Measurements from ENCODE around the gene LHFPL4. TPM values are rescaled to one million over a fixed set of nuclear protein-coding genes. Genes with fewer than 3 reads are reported as not detected.

Gene LHFPL4
- total and polyA plus RNA-seq, 2 of the 8 experiments (the other 6 are each of a cell fraction or from before 2014, with no cell fraction given): 5.0 to 16.9 TPM

DNA sequence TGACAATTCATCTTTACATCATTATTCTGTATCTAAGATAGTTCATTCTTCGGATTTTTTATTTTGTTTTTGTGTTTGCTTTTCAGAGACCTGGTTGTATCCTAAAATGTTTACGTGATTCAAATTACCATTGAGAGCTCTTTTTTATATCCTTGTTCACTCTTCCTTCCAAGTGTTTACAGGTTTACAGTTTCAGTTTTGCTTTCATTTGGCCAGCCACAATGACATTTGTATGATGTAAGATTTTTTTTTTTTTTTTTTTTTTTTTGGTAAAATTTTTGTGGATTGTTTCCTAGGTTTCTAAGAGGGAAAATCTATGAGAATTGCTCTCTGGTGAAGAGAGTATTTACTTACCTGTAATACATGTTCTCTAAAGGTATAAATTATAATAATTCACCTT lies 101.2 kb downstream of the LHFPL4 start:
- Histone ChIP-seq H3K79me1 (ENCODE audit: low read depth, low read length) (peaks cover 4% of the 10 kb centered on the region; the same call in 1 of the 2 replicates), H3K4ac (replicated peaks; ENCODE audit: insufficient read length, low read depth, low read length) (no peak overlapping the region), H2BK20ac (ENCODE audit: low read length) (no peak overlapping the region), H2AK5ac (ENCODE audit: low read depth, low read length) (no peak overlapping the region), H3K9ac (replicated peaks in 1 of 4; ENCODE audit: extremely low read depth in 1 of 4, low read depth in 3 of 4, low read length in 3 of 4) (no peak overlapping the region), H3K27me3 (replicated peaks in 1 of 4; ENCODE audit: control insufficient read depth in 3 of 4, extremely low read depth in 1 of 4, insufficient read depth in 3 of 4, low read length in 3 of 4) (no peaks in the 10 kb centered on the region), H2BK120ac (replicated peaks; ENCODE audit: low read depth, low read length) (no peak overlapping the region), H4K91ac (replicated peaks; ENCODE audit: insufficient read length, low read length) (no peak overlapping the region), H3K4me2 (ENCODE audit: insufficient read depth in 1 of 2, low read depth in 2 of 2, low read length in 2 of 2) (no peak overlapping the region), H3K36me3 (ENCODE audit: control insufficient read depth in 2 of 4, insufficient read depth in 4 of 4, low read length in 3 of 4) (peaks cover 35 to 92% (median 73%) of the 10 kb centered on the region in 4 experiments), H3K4me3 (ENCODE audit: extremely low read depth in 1 of 4, insufficient read depth in 2 of 4, low read depth in 3 of 4, low read length in 4 of 4) (no peak overlapping the region), H3K79me2 (ENCODE audit: control insufficient read depth in 1 of 2, insufficient read depth in 2 of 2, low read length in 2 of 2) (peaks cover 0 to 10% of the 10 kb centered on the region in 2 experiments; a peak in 1 of 4 replicates), H3K4me1 (replicated peaks in 1 of 4; ENCODE audit: control insufficient read depth in 3 of 4, insufficient read depth in 4 of 4, low read length in 3 of 4) (no peaks in the 10 kb centered on the region), H3K18ac (ENCODE audit: extremely low read depth, low read length) (no peak overlapping the region), H4K20me1 (replicated peaks in 1 of 2; ENCODE audit: control insufficient read depth in 1 of 2, insufficient read depth in 2 of 2, low read length in 2 of 2) (peaks cover 2 to 5% of the 10 kb centered on the region in 2 experiments), H4K5ac (ENCODE audit: insufficient read length, low read depth, low read length) (no peak overlapping the region), H4K8ac (ENCODE audit: extremely low read depth, insufficient read depth, low read length) (no peak overlapping the region), H2BK12ac (ENCODE audit: low read depth, low read length) (no peak overlapping the region), H3K14ac (ENCODE audit: insufficient read length) (no peak overlapping the region), H3K23ac (ENCODE audit: insufficient read length) (no peak overlapping the region), H2BK15ac (ENCODE audit: low read length) (no peak overlapping the region), H3K9me3 (ENCODE audit: insufficient read depth in 2 of 2, low read depth in 1 of 2, low read length in 1 of 2) (no peaks in the 10 kb centered on the region), H3K56ac (replicated peaks; ENCODE audit: insufficient read length, low read depth, low read length) (no peak overlapping the region), H2AFZ (ENCODE audit: low read length) (no peak overlapping the region), H2BK5ac (ENCODE audit: low read depth, low read length) (no peak overlapping the region), H3K27ac (ENCODE audit: low read depth, low read length) (no peak overlapping the region), H3K23me2 (ENCODE audit: low read depth, low read length) (no peaks in the 10 kb centered on the region)
- CTCF ChIA-PET (ENCODE audit: partially characterized antibody): interaction anchor here (1.0 to 1.1 kb wide), 2 partner anchors 11 to 13 kb away, joined by 3 read pairs; no protein-coding TSS in a partner anchor
- POLR2A ChIA-PET (ENCODE audit: partially characterized antibody): interaction anchor here (1.3 to 2.4 kb wide), 3 partner anchors 15 to 69 kb away, joined by 3 to 9 read pairs (median 3); no protein-coding TSS in a partner anchor
- TF ChIP-seq EP300 (IDR thresholded peaks at IDR 0.05; ENCODE audit: borderline replicate concordance in 1 of 2, low read depth in 2 of 2, low read length in 2 of 2) (no peak), ASH2L (IDR thresholded peaks at IDR 0.05; ENCODE audit: low read length) (no peak), CBX5 (IDR thresholded peaks at IDR 0.05; ENCODE audit: low read depth, low read length) (no peak)
- DNase-seq (ENCODE audit: low read depth in 1 of 2, low spot score in 2 of 2) (no peak), FAIRE-seq (no peak)
- WGBS, 2 experiments (ENCODE audit: extremely low coverage in 1 of 2, insufficient coverage in 1 of 2, insufficient read length in 1 of 2, insufficient replicate concordance in 2 of 2, low coverage in 1 of 2, low lambda C conversion rate in 2 of 2, missing lambda C conversion rate in 1 of 2): 97% methylated on average over 2 of the region's 2 CpGs; no CpG with 5 or more reads in 1 of the 2 experiments

Data from H1 (cell line).